GM23338 (cell line): ENCODE data around the gene GATAD2B. TPM values are rescaled to one million over a fixed set of nuclear protein-coding genes. Genes with fewer than 3 reads are reported as not detected.

Experiments used
- ATAC-seq: fragments of 200-7000 bp; cut with Tn5 transposase; 3 replicates; pipeline ENCODE4 v1.9.1; 2020
- DNase-seq: peaks from one replicate; pipeline ENCODE4 v3.0.0-alpha.2; 2015; ENCODE audit warnings: low spot score
- H2AFZ ChIP-seq: fragments of 200-600 bp; sonication (generic); 2 replicates; pipeline ENCODE4 v1.8.0; 2016; ENCODE audit warnings: antibody characterized with exemption, mild to moderate bottlenecking, moderate library complexity
- H3F3A ChIP-seq: fragments of 200-600 bp; sonication (generic); replicated peaks from 2 replicates; pipeline ENCODE4 v1.8.0; 2017; ENCODE audit warnings: antibody characterized with exemption, mixed run types, low read depth
- H3K27ac ChIP-seq: fragments of 200-600 bp; sonication (generic); 2 replicates; pipeline ENCODE4 v1.6.1; 2016; ENCODE audit warnings: low read depth
- H3K27me3 ChIP-seq: fragments of 200-600 bp; sonication (generic); 2 replicates; pipeline ENCODE4 v1.8.0; 2016; ENCODE audit warnings: mild to moderate bottlenecking, mixed run types, moderate library complexity; ENCODE audit not compliant: insufficient read depth
- H3K36me3 ChIP-seq: fragments of 200-600 bp; sonication (generic); 2 replicates; pipeline ENCODE4 v1.8.0; 2016; ENCODE audit warnings: mild to moderate bottlenecking; ENCODE audit not compliant: insufficient read depth
- H3K4me1 ChIP-seq: fragments of 200-600 bp; sonication (generic); 2 replicates; pipeline ENCODE4 v1.8.0; 2016; ENCODE audit warnings: mild to moderate bottlenecking, moderate library complexity; ENCODE audit not compliant: insufficient read depth
- H3K4me2 ChIP-seq: fragments of 200-600 bp; sonication (generic); 2 replicates; pipeline ENCODE4 v1.7.1; 2017; ENCODE audit warnings: mixed run types
- H3K4me3 ChIP-seq: fragments of 200-600 bp; sonication (generic); 2 replicates; pipeline ENCODE4 v1.6.1; 2016; ENCODE audit warnings: mixed run types
- H3K79me2 ChIP-seq: fragments of 200-600 bp; sonication (generic); replicated peaks from 2 replicates; pipeline ENCODE4 v1.8.0; 2017; ENCODE audit warnings: mild to moderate bottlenecking; ENCODE audit not compliant: insufficient read depth
- H3K9me2 ChIP-seq: fragments of 200-600 bp; sonication (generic); 2 replicates; pipeline ENCODE4 v1.8.0; 2017; ENCODE audit not compliant: insufficient read depth
- H4K20me1 ChIP-seq: fragments of 200-600 bp; sonication (generic); replicated peaks from 2 replicates; pipeline ENCODE4 v1.8.0; 2017; ENCODE audit warnings: mild to moderate bottlenecking; ENCODE audit not compliant: insufficient read depth
- H3K27ac Mint-ChIP-seq: 2 replicates; pipeline ENCODE4 v1.8.0; 2020; ENCODE audit warnings: inconsistent platforms, mild to moderate bottlenecking, moderate library complexity, mixed read lengths
- H3K27me3 Mint-ChIP-seq: 3 replicates; pipeline ENCODE4 v1.8.0; 2022; ENCODE audit warnings: low read depth, mild to moderate bottlenecking, moderate library complexity, mixed read lengths, inconsistent platforms; ENCODE audit not compliant: insufficient read depth, poor library complexity
- H3K36me3 Mint-ChIP-seq: 3 replicates; pipeline ENCODE4 v1.8.0; 2021; ENCODE audit warnings: low read depth, mild to moderate bottlenecking, inconsistent platforms, moderate library complexity, mixed read lengths
- H3K4me1 Mint-ChIP-seq: 3 replicates; pipeline ENCODE4 v1.8.0; 2020; ENCODE audit warnings: mild to moderate bottlenecking, inconsistent platforms, mixed read lengths
- H3K4me3 Mint-ChIP-seq: 3 replicates; pipeline ENCODE4 v1.8.0; 2021; ENCODE audit warnings: moderate library complexity, mild to moderate bottlenecking, inconsistent platforms, mixed read lengths
- H3K9me3 Mint-ChIP-seq: 3 replicates; pipeline ENCODE4 v1.8.0; 2020; ENCODE audit warnings: moderate library complexity, mild to moderate bottlenecking, inconsistent platforms, mixed read lengths
- ETS1 ChIP-seq: IDR thresholded peaks from 2 replicates; pipeline ENCODE4 v1.6.1; 2016; ENCODE audit warnings: antibody characterized with exemption
- EZH2 ChIP-seq: fragments of 200-600 bp; sonication (generic); IDR thresholded peaks from one replicate; pipeline ENCODE4 v1.8.0; 2017; ENCODE audit warnings: antibody characterized with exemption, mild to moderate bottlenecking, low read depth; ENCODE audit not compliant: unreplicated experiment
- NANOG ChIP-seq: IDR thresholded peaks from 2 replicates; pipeline ENCODE4 v1.6.1; 2016; ENCODE audit warnings: antibody characterized with exemption, borderline replicate concordance
- POLR2AphosphoS5 ChIP-seq: IDR thresholded peaks from 2 replicates; pipeline ENCODE4 v1.6.1; 2016; ENCODE audit warnings: antibody characterized with exemption, low read depth
- STAT1 ChIP-seq: IDR thresholded peaks from one replicate; pipeline ENCODE4 v1.6.1; 2016; ENCODE audit warnings: antibody characterized with exemption; ENCODE audit not compliant: unreplicated experiment
- ZNF114 ChIP-seq: fragments of 250-450 bp; sonication (Bioruptor Pico); IDR thresholded peaks from 2 replicates; pipeline ENCODE4 v1.5.0; 2020; ENCODE audit warnings: mild to moderate bottlenecking, moderate library complexity
- ZNF331 ChIP-seq: fragments of 250-450 bp; sonication (Bioruptor Pico); IDR thresholded peaks from 2 replicates; pipeline ENCODE4 v1.5.0; 2020; ENCODE audit warnings: low read depth, mild to moderate bottlenecking, moderate library complexity
- ZNF462 ChIP-seq: fragments of 250-450 bp; sonication (Bioruptor Pico); IDR thresholded peaks from 2 replicates; pipeline ENCODE4 v1.5.0; 2020; ENCODE audit warnings: mild to moderate bottlenecking, moderate library complexity
- polyA plus RNA-seq: library from polyadenylated mRNA; unstranded; fragments of >200 nt; fragmentation: Nextera tagmentation; extraction: Ambion mirVana; gene quantifications from 2 replicates; pipeline ENCODE4 v1.2.1, GENCODE V29; 2016
- total RNA-seq: library from RNA; depleted of rRNA; stranded (reverse); fragments of >200 nt; shearing (Covaris generic); gene quantifications from 2 replicates; pipeline ENCODE4 v1.2.3, GENCODE V29; 2014

The GATAD2B gene
- total and polyA plus RNA-seq, 2 experiments from 2014 or later: 5.2 to 17.8 TPM

- TF ChIP-seq NANOG (no peak), POLR2AphosphoS5 (no peak), ZNF331 (CRISPR knock-in tag) (no peak), EZH2 (no peak), ZNF114 (CRISPR knock-in tag) (no peak), STAT1 (no peak)
Measured at GRCh38 chr1:153883223-153883622, 39.5 kb downstream of the GATAD2B start (continued).

GRCh38 chr1:153882296-153882912 lies 40.4 kb downstream of the GATAD2B start:
- DNase-seq: peak; percentile 20
- H3K79me2 ChIP-seq: peaks cover 100% of the 10 kb centered on the region
- peaks cover 27% of the 10 kb centered on the region for H3K4me1 ChIP-seq
- no peaks in the 10 kb centered on the region for H3K9me3 Mint-ChIP-seq
- no peaks in the 10 kb centered on the region for H3F3A ChIP-seq
- peak overlapping the region; percentile 56 for H3K27ac ChIP-seq
- peak; percentile 58 for ATAC-seq
- H3K27me3 ChIP-seq: no peaks in the 10 kb centered on the region
- H3K36me3 Mint-ChIP-seq: no peaks in the 10 kb centered on the region; the same call in 2 of the 3 replicates
- peaks cover 2% of the 10 kb centered on the region for H3K27me3 Mint-ChIP-seq
- peaks cover 62% of the 10 kb centered on the region for H4K20me1 ChIP-seq
- no peak overlapping the region for H3K4me3 Mint-ChIP-seq
- no peaks in the 10 kb centered on the region for H3K9me2 ChIP-seq
- no peaks in the 10 kb centered on the region; the same call in 2 of the 3 replicates for H3K4me1 Mint-ChIP-seq
- peak overlapping the region; percentile 18; the same call in 1 of the 2 replicates for H3K4me2 ChIP-seq
- H2AFZ ChIP-seq: no peak overlapping the region
- H3K27ac Mint-ChIP-seq: no peak overlapping the region
- H3K4me3 ChIP-seq: no peak overlapping the region
- TF ChIP-seq ZNF114 (CRISPR knock-in tag) (no peak), POLR2AphosphoS5 (no peak), NANOG (no peak), ETS1 (no peak), EZH2 (no peak), ZNF462 (CRISPR knock-in tag) (no peak), STAT1 (no peak)
- H3K36me3 ChIP-seq: no peaks in the 10 kb centered on the region; the same call in 1 of the 2 replicates
